Fibroblast of mammary gland (primary cell): Measurements from ENCODE around the gene INHA.

Experiments used
- DNase-seq: peaks from one replicate; pipeline ENCODE4 v3.0.0-alpha.2; 2010; ENCODE audit warnings: low read depth
- H3K4me3 ChIP-seq: 2 replicates; pipeline ENCODE4 v1.5.1; 2011; ENCODE audit warnings: low read depth, mild to moderate bottlenecking, low read length, moderate library complexity; ENCODE audit not compliant: control insufficient read depth
- TF ChIP-seq, protein P1 (sequence below): conservative IDR thresholded peaks from 2 replicates; pipeline ENCODE4 v1.5.1; 2011; ENCODE audit warnings: low read depth, low read length, inconsistent platforms; ENCODE audit not compliant: control insufficient read depth, insufficient read depth

The INHA gene, protein sequence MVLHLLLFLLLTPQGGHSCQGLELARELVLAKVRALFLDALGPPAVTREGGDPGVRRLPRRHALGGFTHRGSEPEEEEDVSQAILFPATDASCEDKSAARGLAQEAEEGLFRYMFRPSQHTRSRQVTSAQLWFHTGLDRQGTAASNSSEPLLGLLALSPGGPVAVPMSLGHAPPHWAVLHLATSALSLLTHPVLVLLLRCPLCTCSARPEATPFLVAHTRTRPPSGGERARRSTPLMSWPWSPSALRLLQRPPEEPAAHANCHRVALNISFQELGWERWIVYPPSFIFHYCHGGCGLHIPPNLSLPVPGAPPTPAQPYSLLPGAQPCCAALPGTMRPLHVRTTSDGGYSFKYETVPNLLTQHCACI

DNA sequence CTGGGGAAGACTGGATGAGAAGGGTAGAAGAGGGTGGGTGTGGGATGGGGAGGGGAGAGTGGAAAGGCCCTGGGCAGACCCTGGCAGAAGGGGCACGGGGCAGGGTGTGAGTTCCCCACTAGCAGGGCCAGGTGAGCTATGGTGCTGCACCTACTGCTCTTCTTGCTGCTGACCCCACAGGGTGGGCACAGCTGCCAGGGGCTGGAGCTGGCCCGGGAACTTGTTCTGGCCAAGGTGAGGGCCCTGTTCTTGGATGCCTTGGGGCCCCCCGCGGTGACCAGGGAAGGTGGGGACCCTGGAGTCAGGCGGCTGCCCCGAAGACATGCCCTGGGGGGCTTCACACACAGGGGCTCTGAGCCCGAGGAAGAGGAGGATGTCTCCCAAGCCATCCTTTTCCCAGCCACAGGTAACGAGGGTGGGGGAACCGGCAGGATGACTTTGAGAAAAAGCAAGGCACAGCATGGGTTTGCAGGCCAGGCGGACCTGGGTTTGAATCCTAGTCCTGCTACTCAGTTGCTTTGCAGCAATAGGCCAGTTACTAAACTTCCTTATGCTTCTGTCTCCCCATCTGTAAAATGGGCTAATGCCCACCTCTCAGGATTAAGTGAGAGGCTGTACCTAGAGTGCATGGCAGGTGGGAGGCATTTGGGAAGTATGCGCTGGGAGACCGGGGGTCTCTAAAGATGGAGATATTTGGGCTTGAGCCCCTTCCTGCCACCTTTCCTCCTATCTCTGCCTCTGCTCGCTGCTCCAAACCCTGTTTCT lies at the start of gene INHA:
Gene INHA, plus strand, starts transcription at position 74 of the 765 bp plus-strand sequence. Its CDS starts 65 bp downstream, at position 139.
- DNase-seq, result no peak
- H3K4me3 ChIP-seq, result peak within 1 kb of the TSS; percentile 53
- TF ChIP-seq, protein P1, sequence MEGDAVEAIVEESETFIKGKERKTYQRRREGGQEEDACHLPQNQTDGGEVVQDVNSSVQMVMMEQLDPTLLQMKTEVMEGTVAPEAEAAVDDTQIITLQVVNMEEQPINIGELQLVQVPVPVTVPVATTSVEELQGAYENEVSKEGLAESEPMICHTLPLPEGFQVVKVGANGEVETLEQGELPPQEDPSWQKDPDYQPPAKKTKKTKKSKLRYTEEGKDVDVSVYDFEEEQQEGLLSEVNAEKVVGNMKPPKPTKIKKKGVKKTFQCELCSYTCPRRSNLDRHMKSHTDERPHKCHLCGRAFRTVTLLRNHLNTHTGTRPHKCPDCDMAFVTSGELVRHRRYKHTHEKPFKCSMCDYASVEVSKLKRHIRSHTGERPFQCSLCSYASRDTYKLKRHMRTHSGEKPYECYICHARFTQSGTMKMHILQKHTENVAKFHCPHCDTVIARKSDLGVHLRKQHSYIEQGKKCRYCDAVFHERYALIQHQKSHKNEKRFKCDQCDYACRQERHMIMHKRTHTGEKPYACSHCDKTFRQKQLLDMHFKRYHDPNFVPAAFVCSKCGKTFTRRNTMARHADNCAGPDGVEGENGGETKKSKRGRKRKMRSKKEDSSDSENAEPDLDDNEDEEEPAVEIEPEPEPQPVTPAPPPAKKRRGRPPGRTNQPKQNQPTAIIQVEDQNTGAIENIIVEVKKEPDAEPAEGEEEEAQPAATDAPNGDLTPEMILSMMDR, result no peak

DNA sequence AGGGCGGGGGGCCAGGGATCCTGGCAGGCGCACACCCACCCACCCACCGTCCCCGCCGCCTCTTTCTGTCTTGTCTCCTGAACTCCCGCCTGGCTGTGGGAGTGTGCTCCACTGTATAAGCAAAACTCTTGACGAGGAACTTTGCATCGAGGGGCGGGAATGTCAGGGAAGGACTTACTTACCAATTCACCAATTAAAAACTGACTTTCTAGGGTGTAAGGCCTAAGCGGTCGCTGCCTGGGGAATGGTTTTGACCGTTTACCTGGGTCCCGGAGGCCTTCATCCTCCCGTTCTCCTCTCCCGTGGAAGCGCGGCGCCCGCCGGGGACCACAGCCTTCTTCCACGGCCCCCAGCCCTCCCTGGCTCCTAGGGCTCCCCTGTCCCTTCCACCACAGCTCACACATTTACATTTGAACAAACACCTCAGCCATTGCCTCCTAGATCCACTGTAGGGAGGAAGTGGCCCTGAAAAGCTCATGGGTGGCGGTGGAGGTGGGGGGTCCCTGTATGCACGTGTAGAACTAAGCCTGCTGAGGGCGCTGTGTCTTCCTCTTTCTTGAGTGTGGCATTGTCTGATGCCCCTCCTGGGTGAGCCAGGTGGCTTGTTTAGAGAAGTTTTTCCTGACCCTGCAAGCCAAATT lies 49.0 kb upstream of the INHA start:
- TF ChIP-seq, protein P1, result no peak
- DNase-seq, result no peak
- H3K4me3 ChIP-seq, result no peak overlapping the region

DNA sequence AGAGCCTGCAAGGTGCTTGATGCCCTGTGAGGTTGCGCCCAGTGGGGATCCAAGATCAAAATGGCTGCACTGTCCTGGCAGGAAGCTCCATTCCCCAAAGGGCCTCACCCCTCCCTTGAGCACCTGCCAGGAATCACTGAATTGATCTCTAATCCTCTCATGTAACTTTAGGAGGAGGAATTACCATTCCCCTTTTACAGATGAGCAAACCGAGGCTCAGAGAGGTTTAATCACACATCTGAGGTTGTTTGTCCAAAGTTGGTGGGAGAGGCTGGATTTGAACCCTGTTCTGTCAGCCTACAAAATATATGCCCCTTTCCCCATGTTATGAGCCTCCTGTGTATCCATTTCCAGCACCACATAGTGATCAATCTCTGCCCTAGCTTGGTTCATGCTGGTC lies 47.3 kb upstream of the INHA start:
- TF ChIP-seq, protein P1, result no peak
- H3K4me3 ChIP-seq, result no peak overlapping the region
- DNase-seq, result no peak

DNA sequence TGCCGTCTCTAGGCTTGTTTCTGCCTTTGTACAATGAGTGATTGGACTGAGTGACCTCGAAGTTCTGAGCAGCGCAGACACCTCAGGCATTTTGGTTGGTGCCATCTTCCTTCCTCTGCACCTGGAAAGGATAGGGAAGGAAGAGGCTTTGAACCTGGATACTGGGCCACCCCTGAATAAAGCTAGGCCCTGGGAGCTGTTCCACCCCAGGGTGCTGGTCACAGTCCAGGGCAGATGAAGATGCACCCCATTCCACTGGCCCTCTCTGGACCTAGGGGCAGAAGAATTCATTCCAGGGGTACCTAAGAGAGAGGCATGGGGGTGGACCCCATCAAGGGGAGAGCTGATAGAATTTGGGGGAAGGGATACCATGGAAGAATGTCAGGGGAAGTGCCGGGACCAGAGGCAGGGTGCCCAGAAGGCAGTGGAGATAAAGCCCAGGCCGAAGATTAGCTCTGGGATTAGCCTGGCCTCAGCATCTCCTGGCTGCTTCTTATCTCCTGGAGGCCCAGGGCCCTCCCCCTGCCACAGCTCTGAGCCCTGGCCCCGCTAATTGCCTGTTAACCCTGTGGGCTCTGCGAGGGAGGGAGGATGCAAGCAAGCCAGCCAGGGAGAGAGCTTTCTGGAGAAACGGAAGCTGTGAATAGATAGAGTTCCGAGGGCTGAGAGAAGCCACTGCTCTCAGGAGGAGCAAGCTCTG lies 46.4 kb upstream of the INHA start:
- TF ChIP-seq, protein P1, result no peak
- no peak overlapping the region for H3K4me3 ChIP-seq
- no peak for DNase-seq

DNA sequence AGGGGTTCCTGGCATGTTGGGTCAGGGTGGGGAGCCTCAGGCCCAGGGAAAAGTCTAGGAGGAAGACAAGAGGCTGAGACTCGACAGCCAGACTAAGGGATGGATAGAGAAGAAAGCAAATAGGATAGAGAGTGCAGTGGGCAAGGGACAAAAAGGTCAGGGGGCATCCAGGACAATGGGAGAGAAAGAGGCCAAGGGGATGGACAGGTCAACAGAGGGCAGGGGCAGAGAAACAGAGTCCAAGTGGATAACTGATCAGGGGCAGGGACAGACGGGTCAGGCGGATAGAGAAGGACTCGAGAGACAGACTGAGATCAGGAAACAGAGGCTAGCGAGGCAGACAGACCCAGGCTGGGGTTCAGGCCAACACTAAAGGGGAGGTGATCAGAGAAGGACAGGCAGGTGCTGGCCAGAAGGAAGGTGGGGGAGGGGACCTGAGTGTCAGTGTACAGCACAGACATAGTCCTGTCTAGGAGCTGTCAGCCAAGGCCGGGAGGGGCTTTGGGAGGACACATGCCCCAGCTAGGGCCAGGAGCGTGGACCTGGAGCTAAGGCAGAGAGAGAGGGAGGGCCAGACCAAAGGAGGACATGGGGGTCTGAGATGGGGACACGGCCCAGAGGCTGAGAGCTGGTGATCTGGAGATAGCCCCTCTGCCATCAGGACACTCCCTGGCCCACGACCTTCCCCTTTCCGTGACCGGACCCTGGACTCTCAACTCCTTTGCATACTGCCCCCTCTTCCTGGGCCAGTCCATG lies 45.6 kb upstream of the INHA start:
- DNase-seq, result no peak
- no peak overlapping the region for H3K4me3 ChIP-seq
- TF ChIP-seq, protein P1, result no peak

DNA sequence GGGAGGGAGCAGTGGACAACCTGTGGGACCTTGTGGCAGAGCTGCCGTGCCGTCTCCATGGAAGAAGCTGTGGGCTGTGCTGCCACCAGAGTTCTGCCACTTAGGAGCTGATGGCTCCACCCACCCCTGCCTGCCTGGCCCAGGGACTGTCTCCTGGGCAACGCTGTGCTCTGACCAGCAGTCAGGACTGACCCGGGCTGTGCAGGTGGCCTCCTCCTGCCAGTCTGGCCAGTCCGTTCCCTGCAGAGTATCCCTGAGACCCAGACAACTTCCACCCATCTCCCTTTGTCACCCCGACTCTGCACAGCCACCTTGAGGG lies 45.1 kb upstream of the INHA start:
- DNase-seq, result no peak
- no peak overlapping the region for H3K4me3 ChIP-seq
- TF ChIP-seq, protein P1, result no peak
